SK-N-SH (cell line): ENCODE measurements around the gene ZBTB26.

ENCODE experiments used
- CTCF ChIP-seq: fragments of 200-600 bp; sonication (generic); IDR thresholded peaks from 2 replicates; pipeline ENCODE4 v1.6.1; 2017; ENCODE audit warnings: antibody characterized with exemption, mild to moderate bottlenecking, moderate library complexity
- ELF1 ChIP-seq: IDR thresholded peaks from 2 replicates; pipeline ENCODE4 v1.4.0; 2012
- EP300 ChIP-seq, 2 experiments: IDR thresholded peaks; 2 replicates each; pipeline versions ENCODE4 v1.4.0 to v1.6.1; 2012; ENCODE audit warnings: borderline replicate concordance in 1 of 2, low read depth in 1 of 2, low read length in 1 of 2
- GABPA ChIP-seq: IDR thresholded peaks from 2 replicates; pipeline ENCODE4 v1.4.0; 2012; ENCODE audit warnings: low read depth, mild to moderate bottlenecking
- IRF3 ChIP-seq: fragments of 150-350 bp; IDR thresholded peaks from 2 replicates; pipeline ENCODE4 v1.6.1; 2016; ENCODE audit warnings: mild to moderate bottlenecking, low read depth, low read length
- MAX ChIP-seq: IDR thresholded peaks from 2 replicates; pipeline ENCODE4 v1.4.0; 2012; ENCODE audit warnings: low read depth
- NFIC ChIP-seq: IDR thresholded peaks from 2 replicates; pipeline ENCODE4 v1.4.0; 2012; ENCODE audit warnings: borderline replicate concordance
- POLR2AphosphoS5 ChIP-seq: IDR thresholded peaks from 2 replicates; pipeline ENCODE4 v1.6.1; 2012; ENCODE audit warnings: low read depth, low read length
- RXRA ChIP-seq: IDR thresholded peaks from 2 replicates; pipeline ENCODE4 v1.4.0; 2012; ENCODE audit warnings: low read depth, mild to moderate bottlenecking, borderline replicate concordance
- USF1 ChIP-seq: IDR thresholded peaks from 2 replicates; pipeline ENCODE4 v1.4.0; 2012; ENCODE audit warnings: low read depth, borderline replicate concordance
- YY1 ChIP-seq: IDR thresholded peaks from 2 replicates; pipeline ENCODE4 v1.4.0; 2012; ENCODE audit warnings: low read depth, mild to moderate bottlenecking

GRCh38 chr9:122978601-122979000 lies 47.3 kb upstream of the ZBTB26 start:
- TF ChIP-seq MAX (no peak), CTCF (no peak), GABPA (no peak), USF1 (no peak), NFIC (no peak), RXRA (no peak), POLR2AphosphoS5 (no peak), YY1 (no peak), IRF3 (no peak), EP300 (IDR thresholded peaks at IDR 0.05; ENCODE audit: borderline replicate concordance in 1 of 2, low read depth in 1 of 2, low read length in 1 of 2) (no peak), ELF1 (no peak)
